HepG2 (cell line): ENCODE results near the gene SYT11. TPM values are rescaled to one million over a fixed set of nuclear protein-coding genes. Genes with fewer than 3 reads are reported as not detected.

Experiments
- KDM6A ChIP-seq: IDR thresholded peaks from 2 replicates; pipeline ENCODE4 v1.6.1; 2016; ENCODE audit warnings: low read depth
- LCORL ChIP-seq, 2 experiments: fragments of 450-650 bp in 1 of 2; sonication (generic) in 1 of 2; formaldehyde crosslinking in 1 of 2; IDR thresholded peaks; 2 replicates each; pipeline versions ENCODE4 v1.5.0 to v1.6.1; 2017 to 2020; ENCODE audit warnings: antibody characterized with exemption in 1 of 2, missing genetic modification reagents in 1 of 2
- MXI1 ChIP-seq: IDR thresholded peaks from 3 replicates; pipeline ENCODE4 v1.6.1; 2012; ENCODE audit warnings: low read depth, low read length, inconsistent platforms, borderline replicate concordance
- SMYD3 ChIP-seq: sonication (generic); formaldehyde crosslinking; IDR thresholded peaks from 2 replicates; pipeline ENCODE4 v1.8.1; 2023; ENCODE audit warnings: mild to moderate bottlenecking, missing genetic modification reagents
- TEAD2 ChIP-seq: sonication (generic); formaldehyde crosslinking; IDR thresholded peaks from 2 replicates; pipeline ENCODE4 v1.9.0; 2021; ENCODE audit warnings: missing genetic modification reagents
- U2AF1 ChIP-seq: fragments of 200-400 bp; formaldehyde crosslinking; optimal IDR thresholded peaks from 2 replicates; pipeline ENCODE3; 2017; ENCODE audit warnings: mild to moderate bottlenecking, low read depth, low read length
- ZNF207 ChIP-seq: fragments of 450-650 bp; IDR thresholded peaks from 2 replicates; pipeline ENCODE4 v1.6.1; 2016; ENCODE audit warnings: antibody characterized with exemption, borderline replicate concordance
- ZNF33B ChIP-seq: sonication (generic); formaldehyde crosslinking; IDR thresholded peaks from 2 replicates; pipeline ENCODE4 v1.5.1; 2020; ENCODE audit warnings: mild to moderate bottlenecking, missing genetic modification reagents
- ZNF34 ChIP-seq: sonication (generic); formaldehyde crosslinking; IDR thresholded peaks from 2 replicates; pipeline ENCODE4 v1.4.0; 2020; ENCODE audit warnings: mild to moderate bottlenecking, missing genetic modification reagents, borderline replicate concordance
- ZNF564 ChIP-seq: sonication (generic); formaldehyde crosslinking; IDR thresholded peaks from 2 replicates; pipeline ENCODE4 v1.8.1; 2023; ENCODE audit warnings: mild to moderate bottlenecking, missing genetic modification reagents
- ZNF788 ChIP-seq: sonication (generic); formaldehyde crosslinking; IDR thresholded peaks from 2 replicates; pipeline ENCODE4 v1.5.0; 2020; ENCODE audit warnings: mild to moderate bottlenecking, missing genetic modification reagents, borderline replicate concordance
- polyA plus RNA-seq, 8 experiments: library from polyadenylated mRNA; depleted of rRNA in 3 of 8; stranded (reverse) in 7 of 8; unstranded in 1 of 8; fragments of >200 nt; fragmentation: Illumina TruSeq in 4 of 8; extraction: Trizol in 4 of 8; gene quantifications; 2 replicates each; pipeline versions ENCODE4 v1.2.1 to v1.2.3, GENCODE V29; 2011 to 2016; ENCODE audit warnings: low read depth in 4 of 8, missing spikeins in 1 of 8, mixed read lengths in 1 of 8; ENCODE audit not compliant: insufficient read depth in 1 of 8
- total RNA-seq, 5 experiments: library from RNA; depleted of rRNA; stranded (reverse); fragments of >200 nt; fragmentation: Illumina TruSeq; extraction: Trizol; gene quantifications; 2 replicates each; pipeline ENCODE4 v1.2.3, GENCODE V29; 2016; ENCODE audit warnings: low read depth in 1 of 5
- TF ChIP-seq, protein P1 (sequence below), 2 experiments: fragments of 450-650 bp in 1 of 2; sonication (generic) in 1 of 2; formaldehyde crosslinking in 1 of 2; IDR thresholded peaks; 2 replicates each; pipeline versions ENCODE4 v1.6.1 to v1.8.0; 2016 to 2022; ENCODE audit warnings: antibody characterized with exemption in 1 of 2, mild to moderate bottlenecking in 1 of 2, missing genetic modification reagents in 1 of 2
- TF ChIP-seq, protein P2 (sequence below): IDR thresholded peaks from 2 replicates; pipeline ENCODE4 v1.6.1; 2016; ENCODE audit warnings: mild to moderate bottlenecking
- TF ChIP-seq, protein P3 (sequence below): sonication (generic); formaldehyde crosslinking; IDR thresholded peaks from 2 replicates; pipeline ENCODE4 v1.5.0; 2020; ENCODE audit warnings: mild to moderate bottlenecking, missing genetic modification reagents, borderline replicate concordance

The SYT11 gene
- total and polyA plus RNA-seq, 2 of the 13 experiments (the other 11 are each of a cell fraction or from before 2014, with no cell fraction given) = 0.22 to 0.59 TPM

DNA sequence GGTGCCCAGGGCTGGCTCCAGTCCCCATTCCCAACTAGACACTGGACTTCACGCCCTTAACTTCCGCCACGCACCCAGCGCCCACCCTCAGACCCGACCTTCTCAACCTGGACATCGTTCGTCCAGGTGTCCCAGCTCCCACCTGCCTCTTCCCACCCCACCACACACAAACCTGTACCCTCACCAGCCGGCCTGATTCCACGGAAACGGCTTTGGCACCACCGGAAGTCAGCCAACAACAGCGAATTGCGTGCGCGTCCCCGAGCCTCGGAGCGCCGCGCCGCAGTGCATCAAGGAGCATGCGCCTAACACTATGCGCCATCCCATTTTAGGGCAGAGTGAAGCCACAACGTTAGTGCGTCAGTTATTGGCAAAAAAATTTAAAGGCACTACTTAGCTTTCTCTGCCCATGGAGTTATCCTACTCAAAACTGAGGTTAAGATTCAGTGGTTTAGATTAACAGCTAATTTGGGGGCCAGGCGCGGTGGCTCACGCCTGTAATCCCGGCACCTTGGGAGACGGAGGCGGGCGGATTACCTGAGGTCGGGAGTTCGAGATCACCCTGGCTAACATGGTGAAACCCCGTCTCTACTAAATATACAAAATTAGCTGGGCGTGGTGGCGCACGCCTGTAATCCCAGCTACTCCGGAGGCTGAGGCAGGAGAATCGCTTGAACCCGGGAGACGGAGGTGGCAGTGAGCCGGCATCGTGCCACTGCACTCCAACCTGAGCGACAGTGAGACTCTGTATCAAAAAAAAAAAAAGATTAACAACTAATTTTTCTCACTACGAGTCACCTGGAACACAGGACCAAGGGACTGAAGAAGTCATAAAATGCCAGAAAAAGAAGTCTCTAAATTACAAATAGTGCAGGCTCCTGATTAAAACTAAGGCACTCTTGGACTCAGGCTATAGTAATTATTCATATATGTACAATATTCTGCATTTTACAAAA lies 2.1 kb upstream of the SYT11 start, which contains the start of gene GON4L (continued):
- TF ChIP-seq, protein P1, sequence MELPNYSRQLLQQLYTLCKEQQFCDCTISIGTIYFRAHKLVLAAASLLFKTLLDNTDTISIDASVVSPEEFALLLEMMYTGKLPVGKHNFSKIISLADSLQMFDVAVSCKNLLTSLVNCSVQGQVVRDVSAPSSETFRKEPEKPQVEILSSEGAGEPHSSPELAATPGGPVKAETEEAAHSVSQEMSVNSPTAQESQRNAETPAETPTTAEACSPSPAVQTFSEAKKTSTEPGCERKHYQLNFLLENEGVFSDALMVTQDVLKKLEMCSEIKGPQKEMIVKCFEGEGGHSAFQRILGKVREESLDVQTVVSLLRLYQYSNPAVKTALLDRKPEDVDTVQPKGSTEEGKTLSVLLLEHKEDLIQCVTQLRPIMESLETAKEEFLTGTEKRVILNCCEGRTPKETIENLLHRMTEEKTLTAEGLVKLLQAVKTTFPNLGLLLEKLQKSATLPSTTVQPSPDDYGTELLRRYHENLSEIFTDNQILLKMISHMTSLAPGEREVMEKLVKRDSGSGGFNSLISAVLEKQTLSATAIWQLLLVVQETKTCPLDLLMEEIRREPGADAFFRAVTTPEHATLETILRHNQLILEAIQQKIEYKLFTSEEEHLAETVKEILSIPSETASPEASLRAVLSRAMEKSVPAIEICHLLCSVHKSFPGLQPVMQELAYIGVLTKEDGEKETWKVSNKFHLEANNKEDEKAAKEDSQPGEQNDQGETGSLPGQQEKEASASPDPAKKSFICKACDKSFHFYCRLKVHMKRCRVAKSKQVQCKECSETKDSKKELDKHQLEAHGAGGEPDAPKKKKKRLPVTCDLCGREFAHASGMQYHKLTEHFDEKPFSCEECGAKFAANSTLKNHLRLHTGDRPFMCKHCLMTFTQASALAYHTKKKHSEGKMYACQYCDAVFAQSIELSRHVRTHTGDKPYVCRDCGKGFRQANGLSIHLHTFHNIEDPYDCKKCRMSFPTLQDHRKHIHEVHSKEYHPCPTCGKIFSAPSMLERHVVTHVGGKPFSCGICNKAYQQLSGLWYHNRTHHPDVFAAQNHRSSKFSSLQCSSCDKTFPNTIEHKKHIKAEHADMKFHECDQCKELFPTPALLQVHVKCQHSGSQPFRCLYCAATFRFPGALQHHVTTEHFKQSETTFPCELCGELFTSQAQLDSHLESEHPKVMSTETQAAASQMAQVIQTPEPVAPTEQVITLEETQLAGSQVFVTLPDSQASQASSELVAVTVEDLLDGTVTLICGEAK (IDR thresholded peaks at IDR 0.05) = peak; percentile 24; the same call in 1 of the 2 replicates
- TF ChIP-seq, protein P1 (CRISPR knock-in tag; IDR thresholded peaks at IDR 0.05) = 0 out of 2 replicates have a peak, but pooled peaks have one; percentile 52
- no peak for TF ChIP-seq U2AF1
- peak; percentile 91; the same call in 1 of the 3 replicates for TF ChIP-seq MXI1
- TF ChIP-seq ZNF564 (CRISPR knock-in tag) = 0 out of 2 replicates have a peak, but pooled peaks have one; percentile 78
- TF ChIP-seq, protein P2, sequence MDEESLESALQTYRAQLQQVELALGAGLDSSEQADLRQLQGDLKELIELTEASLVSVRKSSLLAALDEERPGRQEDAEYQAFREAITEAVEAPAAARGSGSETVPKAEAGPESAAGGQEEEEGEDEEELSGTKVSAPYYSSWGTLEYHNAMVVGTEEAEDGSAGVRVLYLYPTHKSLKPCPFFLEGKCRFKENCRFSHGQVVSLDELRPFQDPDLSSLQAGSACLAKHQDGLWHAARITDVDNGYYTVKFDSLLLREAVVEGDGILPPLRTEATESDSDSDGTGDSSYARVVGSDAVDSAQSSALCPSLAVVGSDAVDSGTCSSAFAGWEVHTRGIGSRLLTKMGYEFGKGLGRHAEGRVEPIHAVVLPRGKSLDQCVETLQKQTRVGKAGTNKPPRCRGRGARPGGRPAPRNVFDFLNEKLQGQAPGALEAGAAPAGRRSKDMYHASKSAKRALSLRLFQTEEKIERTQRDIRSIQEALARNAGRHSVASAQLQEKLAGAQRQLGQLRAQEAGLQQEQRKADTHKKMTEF (CRISPR knock-in tag) = peak; percentile 58; the same call in 1 of the 2 replicates
- no peak for TF ChIP-seq LCORL (IDR thresholded peaks at IDR 0.05)
- TF ChIP-seq LCORL (CRISPR knock-in tag; IDR thresholded peaks at IDR 0.05) = peak; percentile 21; the same call in 1 of the 2 replicates
- TF ChIP-seq, protein P3, sequence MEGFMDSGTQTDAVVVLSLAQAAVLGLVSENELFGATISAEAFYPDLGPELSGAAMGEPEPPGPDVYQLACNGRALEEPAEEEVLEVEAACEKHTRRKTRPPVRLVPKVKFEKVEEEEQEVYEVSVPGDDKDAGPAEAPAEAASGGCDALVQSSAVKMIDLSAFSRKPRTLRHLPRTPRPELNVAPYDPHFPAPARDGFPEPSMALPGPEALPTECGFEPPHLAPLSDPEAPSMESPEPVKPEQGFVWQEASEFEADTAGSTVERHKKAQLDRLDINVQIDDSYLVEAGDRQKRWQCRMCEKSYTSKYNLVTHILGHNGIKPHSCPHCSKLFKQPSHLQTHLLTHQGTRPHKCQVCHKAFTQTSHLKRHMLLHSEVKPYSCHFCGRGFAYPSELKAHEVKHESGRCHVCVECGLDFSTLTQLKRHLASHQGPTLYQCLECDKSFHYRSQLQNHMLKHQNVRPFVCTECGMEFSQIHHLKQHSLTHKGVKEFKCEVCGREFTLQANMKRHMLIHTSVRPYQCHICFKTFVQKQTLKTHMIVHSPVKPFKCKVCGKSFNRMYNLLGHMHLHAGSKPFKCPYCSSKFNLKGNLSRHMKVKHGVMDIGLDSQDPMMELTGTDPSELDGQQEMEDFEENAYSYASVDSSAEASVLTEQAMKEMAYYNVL = no peak
- no peak for TF ChIP-seq KDM6A (CRISPR knock-in tag)
- TF ChIP-seq ZNF33B (CRISPR knock-in tag) = 0 out of 2 replicates have a peak, but pooled peaks have one; percentile 60
- TF ChIP-seq ZNF34 (CRISPR knock-in tag) = 0 out of 2 replicates have a peak, but pooled peaks have one; percentile 47
- no peak for TF ChIP-seq ZNF207
- TF ChIP-seq TEAD2 (CRISPR knock-in tag) = no peak
- TF ChIP-seq ZNF788 (CRISPR knock-in tag) = peak; percentile 69; the same call in 1 of the 2 replicates
- 0 out of 2 replicates have a peak, but pooled peaks have one; percentile 36 for TF ChIP-seq SMYD3 (CRISPR knock-in tag)
